Body of pancreas (tissue), 4 donors: Measurements from ENCODE around the gene ISOC2.

Source experiments
- POLR2A ChIP-seq, 3 donors: fragments of 450-650 bp; IDR thresholded peaks; one replicate each; pipeline ENCODE4 v1.6.1; 2016; ENCODE audit warnings: antibody characterized with exemption in 3 of 3, mild to moderate bottlenecking in 2 of 3
- TF ChIP-seq, protein P1 (sequence below), 7 experiments: fragments of 450-650 bp in 4 of 7; fragments of 200-600 bp in 3 of 7; sonication (generic) in 3 of 7; IDR thresholded peaks; one replicate each; pipeline ENCODE4 v1.5.1; 2016 to 2019; ENCODE audit warnings: antibody characterized with exemption in 7 of 7

DNA sequence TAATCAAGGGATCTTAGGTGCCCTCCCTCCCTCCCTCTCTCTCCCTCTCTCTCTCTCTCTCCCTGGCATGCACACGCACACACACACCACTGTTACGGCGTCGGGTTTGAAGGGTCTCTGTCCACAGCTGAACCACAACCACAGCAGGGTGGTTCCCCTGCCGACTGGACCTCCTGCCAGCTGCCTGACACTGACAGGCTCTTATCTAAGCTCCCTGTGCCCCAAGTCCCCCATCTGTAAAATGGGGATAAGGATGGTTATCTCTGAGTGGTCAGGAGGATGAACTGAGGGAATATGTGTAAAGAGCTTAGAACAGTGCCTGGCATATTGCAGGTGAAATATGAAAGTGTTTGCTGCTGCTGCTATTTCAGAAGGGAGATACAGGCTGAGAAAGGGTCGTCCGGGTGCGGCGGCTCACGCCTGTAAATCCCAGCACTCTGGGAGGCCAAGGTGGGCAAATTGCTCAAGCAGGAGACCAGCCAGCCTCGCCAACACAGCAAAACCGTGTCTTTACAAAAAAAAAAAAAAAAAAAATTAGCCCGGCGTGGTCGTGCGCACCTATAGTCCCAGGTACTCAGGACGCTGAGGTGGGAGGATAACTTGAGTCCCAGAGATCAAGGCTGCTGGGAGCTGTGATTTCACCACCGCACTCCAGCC, 17.5 kb downstream of the ISOC2 start:
- TF ChIP-seq POLR2A (IDR thresholded peaks at IDR 0.05) = no peak
- TF ChIP-seq, protein P1, sequence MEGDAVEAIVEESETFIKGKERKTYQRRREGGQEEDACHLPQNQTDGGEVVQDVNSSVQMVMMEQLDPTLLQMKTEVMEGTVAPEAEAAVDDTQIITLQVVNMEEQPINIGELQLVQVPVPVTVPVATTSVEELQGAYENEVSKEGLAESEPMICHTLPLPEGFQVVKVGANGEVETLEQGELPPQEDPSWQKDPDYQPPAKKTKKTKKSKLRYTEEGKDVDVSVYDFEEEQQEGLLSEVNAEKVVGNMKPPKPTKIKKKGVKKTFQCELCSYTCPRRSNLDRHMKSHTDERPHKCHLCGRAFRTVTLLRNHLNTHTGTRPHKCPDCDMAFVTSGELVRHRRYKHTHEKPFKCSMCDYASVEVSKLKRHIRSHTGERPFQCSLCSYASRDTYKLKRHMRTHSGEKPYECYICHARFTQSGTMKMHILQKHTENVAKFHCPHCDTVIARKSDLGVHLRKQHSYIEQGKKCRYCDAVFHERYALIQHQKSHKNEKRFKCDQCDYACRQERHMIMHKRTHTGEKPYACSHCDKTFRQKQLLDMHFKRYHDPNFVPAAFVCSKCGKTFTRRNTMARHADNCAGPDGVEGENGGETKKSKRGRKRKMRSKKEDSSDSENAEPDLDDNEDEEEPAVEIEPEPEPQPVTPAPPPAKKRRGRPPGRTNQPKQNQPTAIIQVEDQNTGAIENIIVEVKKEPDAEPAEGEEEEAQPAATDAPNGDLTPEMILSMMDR (IDR thresholded peaks at IDR 0.05) = no peak
